HEK293 (cell line): Measurements from ENCODE around the gene APRT.

Experiments used
- CTCF ChIA-PET: fragments of 350-600 bp; formaldehyde crosslinking; extraction: SDS; loops from one replicate; lab custom pipeline; 2021; ENCODE audit warnings: antibody characterized with exemption; lab: Yijun Ruan, JAX
- POLR2A ChIA-PET: fragments of 300-600 bp; formaldehyde crosslinking; extraction: SDS; loops from one replicate; lab custom pipeline; 2020; ENCODE audit warnings: antibody characterized with exemption, inconsistent platforms; lab: Yijun Ruan, JAX
- H3K27ac ChIP-seq: fragments of 200-500 bp; sonication (Bioruptor generic); 2 replicates; pipeline ENCODE4 v1.5.1; 2014; ENCODE audit warnings: low read depth, low read length, control low read depth, inconsistent platforms; ENCODE audit errors: extremely low read depth
- H3K36me3 ChIP-seq, 2 experiments: fragments of 200-500 bp in 1 of 2; sonication (Bioruptor generic) in 1 of 2; 1 replicate in 1 of 2; 2 replicates in 1 of 2; pipeline ENCODE4 v1.5.1; 2014 to 2017; ENCODE audit warnings: inconsistent platforms in 2 of 2, low read length in 2 of 2; ENCODE audit not compliant: control insufficient read depth in 2 of 2, insufficient read depth in 1 of 2
- H3K4me1 ChIP-seq: fragments of 200-500 bp; sonication (Bioruptor generic); 2 replicates; pipeline ENCODE4 v1.5.1; 2014; ENCODE audit warnings: mild to moderate bottlenecking, low read length, inconsistent platforms; ENCODE audit not compliant: control insufficient read depth, insufficient read depth
- H3K4me3 ChIP-seq: 2 replicates; pipeline ENCODE4 v1.5.1; 2011; ENCODE audit warnings: low read depth, mild to moderate bottlenecking, control low read depth, low read length, moderate library complexity
- H3K9me3 ChIP-seq: fragments of 200-500 bp; sonication (Bioruptor generic); 2 replicates; pipeline ENCODE4 v1.5.1; 2014; ENCODE audit warnings: low read depth, low read length, inconsistent platforms; ENCODE audit not compliant: control insufficient read depth, insufficient read depth
- BCL11B ChIP-seq: fragments of 450-650 bp; formaldehyde crosslinking; IDR thresholded peaks from 2 replicates; pipeline ENCODE4 v1.5.1; 2016; ENCODE audit warnings: low read depth, missing biosample characterization, missing genetic modification characterization
- KLF10 ChIP-seq: fragments of 450-650 bp; IDR thresholded peaks from 2 replicates; pipeline ENCODE4 v1.5.1; 2018; ENCODE audit warnings: missing biosample characterization, mild to moderate bottlenecking, missing genetic modification characterization
- KLF7 ChIP-seq: fragments of 450-650 bp; formaldehyde crosslinking; IDR thresholded peaks from 2 replicates; pipeline ENCODE4 v1.5.1; 2016; ENCODE audit warnings: missing biosample characterization, missing genetic modification characterization, borderline replicate concordance
- KLF9 ChIP-seq: fragments of 450-650 bp; formaldehyde crosslinking; IDR thresholded peaks from 2 replicates; pipeline ENCODE4 v1.5.1; 2016; ENCODE audit warnings: missing biosample characterization, missing genetic modification characterization, low read depth
- MEIS1 ChIP-seq: sonication (generic); formaldehyde crosslinking; IDR thresholded peaks from 2 replicates; pipeline ENCODE4 v1.8.1; 2022; ENCODE audit warnings: missing genetic modification reagents, mild to moderate bottlenecking, borderline replicate concordance
- REPIN1 ChIP-seq: fragments of 450-650 bp; formaldehyde crosslinking; IDR thresholded peaks from 2 replicates; pipeline ENCODE4 v1.5.1; 2017; ENCODE audit warnings: missing biosample characterization, missing genetic modification characterization, low read depth
- SETDB1 ChIP-seq: IDR thresholded peaks from one replicate; pipeline ENCODE4 v1.6.1; 2017; ENCODE audit warnings: mild to moderate bottlenecking, low read length, moderate library complexity, mixed read lengths; ENCODE audit not compliant: insufficient read length
- SP3 ChIP-seq: fragments of 450-650 bp; formaldehyde crosslinking; IDR thresholded peaks from 2 replicates; pipeline ENCODE4 v1.5.1; 2016; ENCODE audit warnings: missing biosample characterization, missing genetic modification characterization
- ZNF155 ChIP-seq: fragments of 450-650 bp; formaldehyde crosslinking; IDR thresholded peaks from 2 replicates; pipeline ENCODE4 v1.5.1; 2016; ENCODE audit warnings: missing biosample characterization, missing genetic modification characterization
- ZNF157 ChIP-seq: fragments of 450-650 bp; formaldehyde crosslinking; IDR thresholded peaks from 2 replicates; pipeline ENCODE4 v1.5.1; 2016; ENCODE audit warnings: missing biosample characterization, missing genetic modification characterization
- ZNF174 ChIP-seq: fragments of 450-650 bp; formaldehyde crosslinking; IDR thresholded peaks from 2 replicates; pipeline ENCODE4 v1.5.0; 2017; ENCODE audit warnings: missing biosample characterization, mild to moderate bottlenecking, missing genetic modification characterization
- ZNF214 ChIP-seq: fragments of 450-650 bp; formaldehyde crosslinking; IDR thresholded peaks from 2 replicates; pipeline ENCODE4 v1.5.1; 2017; ENCODE audit warnings: missing biosample characterization, mild to moderate bottlenecking, missing genetic modification characterization, borderline replicate concordance
- ZNF221 ChIP-seq: fragments of 450-650 bp; formaldehyde crosslinking; IDR thresholded peaks from 2 replicates; pipeline ENCODE4 v1.5.1; 2017; ENCODE audit warnings: missing biosample characterization, missing genetic modification characterization, borderline replicate concordance
- ZNF239 ChIP-seq: fragments of 450-650 bp; formaldehyde crosslinking; IDR thresholded peaks from 2 replicates; pipeline ENCODE4 v1.5.1; 2016; ENCODE audit warnings: missing biosample characterization, missing genetic modification characterization
- ZNF510 ChIP-seq: fragments of 450-650 bp; formaldehyde crosslinking; IDR thresholded peaks from 2 replicates; pipeline ENCODE4 v1.5.1; 2018; ENCODE audit warnings: mild to moderate bottlenecking, missing genetic modification characterization, missing biosample characterization; ENCODE audit not compliant: insufficient replicate concordance
- ZNF549 ChIP-seq: fragments of 450-650 bp; IDR thresholded peaks from 2 replicates; pipeline ENCODE4 v1.5.1; 2018; ENCODE audit warnings: missing biosample characterization, missing genetic modification characterization, mild to moderate bottlenecking, inconsistent platforms, moderate library complexity
- ZNF555 ChIP-seq: fragments of 450-650 bp; formaldehyde crosslinking; conservative IDR thresholded peaks from 2 replicates; pipeline ENCODE4 v1.5.1; 2017; ENCODE audit warnings: missing biosample characterization, mild to moderate bottlenecking, missing genetic modification characterization, inconsistent platforms
- ZNF580 ChIP-seq: fragments of 450-650 bp; formaldehyde crosslinking; IDR thresholded peaks from 2 replicates; pipeline ENCODE4 v1.5.1; 2016; ENCODE audit warnings: missing biosample characterization, missing genetic modification characterization
- ZNF629 ChIP-seq: fragments of 450-650 bp; formaldehyde crosslinking; IDR thresholded peaks from 2 replicates; pipeline ENCODE4 v1.5.1; 2017; ENCODE audit warnings: missing biosample characterization, missing genetic modification characterization
- ZNF654 ChIP-seq: fragments of 450-650 bp; formaldehyde crosslinking; IDR thresholded peaks from 2 replicates; pipeline ENCODE4 v1.5.1; 2016; ENCODE audit warnings: low read depth, missing biosample characterization, missing genetic modification characterization
- ZNF660 ChIP-seq: fragments of 450-650 bp; IDR thresholded peaks from 2 replicates; pipeline ENCODE4 v1.5.1; 2018; ENCODE audit warnings: missing biosample characterization, mild to moderate bottlenecking, missing genetic modification characterization
- ZNF76 ChIP-seq: fragments of 450-650 bp; formaldehyde crosslinking; IDR thresholded peaks from 2 replicates; pipeline ENCODE4; 2016; ENCODE audit warnings: low read depth, missing biosample characterization, missing genetic modification characterization, borderline replicate concordance
- ZNF791 ChIP-seq: fragments of 450-650 bp; formaldehyde crosslinking; IDR thresholded peaks from 2 replicates; pipeline ENCODE4 v1.5.1; 2016; ENCODE audit warnings: missing biosample characterization, missing genetic modification characterization
- ZNF830 ChIP-seq: fragments of 450-650 bp; IDR thresholded peaks from 2 replicates; pipeline ENCODE4 v1.5.0; 2018; ENCODE audit warnings: missing biosample characterization, missing genetic modification characterization, low read depth, mild to moderate bottlenecking, moderate library complexity
- ZNF837 ChIP-seq: fragments of 450-650 bp; formaldehyde crosslinking; IDR thresholded peaks from 2 replicates; pipeline ENCODE4 v1.5.1; 2016; ENCODE audit warnings: missing biosample characterization, missing genetic modification characterization
- ZNF843 ChIP-seq: fragments of 450-650 bp; formaldehyde crosslinking; IDR thresholded peaks from 2 replicates; pipeline ENCODE4 v1.5.1; 2016; ENCODE audit warnings: missing biosample characterization, missing genetic modification characterization
- ZSCAN16 ChIP-seq: fragments of 450-650 bp; formaldehyde crosslinking; IDR thresholded peaks from 2 replicates; pipeline ENCODE4 v1.5.1; 2016; ENCODE audit warnings: missing biosample characterization, missing genetic modification characterization

The APRT gene

GRCh38 chr16:88831838-88832237 lies 20.1 kb upstream of the APRT start (continued):
- TF ChIP-seq ZNF580 (tag by site-specific recombination) (no peak), SETDB1 (no peak), ZSCAN16 (tag by site-specific recombination) (no peak), ZNF214 (tag by site-specific recombination) (no peak), ZNF157 (no peak)

- Histone ChIP-seq H3K27ac (no peak overlapping the region), H3K9me3 (no peaks in the 10 kb centered on the region), H3K4me1 (no peaks in the 10 kb centered on the region)
- TF ChIP-seq ZNF830 (tag by site-specific recombination) (no peak), ZNF239 (tag by site-specific recombination) (peak; percentile 100)
- TF ChIP-seq, all 188 proteins: peak for 1
- no peak overlapping the region for H3K4me3 ChIP-seq
- ChIA-PET POLR2A (no interaction called here), CTCF (interaction anchor here (0.7 kb wide), 1 partner anchor 24 kb away, joined by 3 read pairs; no protein-coding TSS in a partner anchor)
- H3K36me3 ChIP-seq = peaks cover 0 to 3% of the 10 kb centered on the region in 2 experiments; a peak in 1 of 3 replicates
Measured at GRCh38 chr16:88830783-88831182, 19.1 kb upstream of the APRT start.

DNA sequence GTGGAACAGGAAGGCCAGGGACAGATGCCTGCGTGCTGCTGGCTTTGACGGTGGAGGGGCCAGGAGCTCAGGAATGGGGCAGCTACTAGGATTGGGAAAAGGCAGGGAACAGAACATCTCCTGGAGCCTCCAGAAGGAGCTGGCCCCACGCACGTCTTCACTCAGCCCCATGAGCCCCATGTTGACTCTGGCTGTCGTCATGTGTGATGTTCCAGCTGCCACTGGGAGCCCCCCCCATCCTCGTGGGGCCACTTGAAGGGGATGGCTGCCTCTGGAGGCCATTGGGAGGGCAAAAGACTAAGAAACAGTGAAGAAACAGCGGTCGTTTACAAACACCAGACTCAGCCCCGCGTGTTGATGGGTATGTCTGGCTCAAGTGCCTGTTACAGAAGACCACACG lies 18.5 kb upstream of the APRT start:
- Histone ChIP-seq H3K4me1 (no peaks in the 10 kb centered on the region), H3K4me3 (no peak overlapping the region), H3K27ac (no peak overlapping the region), H3K9me3 (no peaks in the 10 kb centered on the region), H3K36me3 (peaks cover 0 to 3% of the 10 kb centered on the region in 2 experiments; a peak in 1 of 3 replicates)
- CTCF ChIA-PET = interaction anchor here (0.7 kb wide), 1 partner anchor 24 kb away, joined by 3 read pairs; no protein-coding TSS in a partner anchor
- POLR2A ChIA-PET = no interaction called here
- TF ChIP-seq ZNF221 (tag by site-specific recombination) (no peak), ZNF629 (tag by site-specific recombination) (no peak), ZNF654 (tag by site-specific recombination) (no peak), ZNF843 (tag by site-specific recombination) (no peak), BCL11B (tag by site-specific recombination) (no peak), ZNF555 (tag by site-specific recombination) (no peak)

GRCh38 chr16:88828711-88829110 lies 17.0 kb upstream of the APRT start:
- no peak overlapping the region for H3K4me3 ChIP-seq
- TF ChIP-seq KLF10 (tag by site-specific recombination) (no peak), ZNF510 (tag by site-specific recombination) (no peak), ZNF660 (no peak), SP3 (tag by site-specific recombination) (no peak), ZNF214 (tag by site-specific recombination) (no peak), ZNF549 (tag by site-specific recombination) (no peak), REPIN1 (tag by site-specific recombination) (no peak), KLF9 (tag by site-specific recombination) (no peak), ZNF221 (tag by site-specific recombination) (no peak), ZNF174 (no peak), ZNF239 (tag by site-specific recombination) (no peak), ZNF76 (tag by site-specific recombination) (no peak), KLF7 (tag by site-specific recombination) (no peak), ZNF837 (no peak), ZNF791 (tag by site-specific recombination) (no peak), ZNF155 (no peak), MEIS1 (CRISPR knock-in tag) (no peak)
- POLR2A ChIA-PET = no interaction called here
- H3K9me3 ChIP-seq = no peaks in the 10 kb centered on the region
- no peak overlapping the region for H3K27ac ChIP-seq
- H3K4me1 ChIP-seq = no peaks in the 10 kb centered on the region
- CTCF ChIA-PET = interaction anchor here (0.9 kb wide), 1 partner anchor 339 kb away, joined by 3 read pairs; no protein-coding TSS in a partner anchor
- H3K36me3 ChIP-seq = peaks cover 0 to 3% of the 10 kb centered on the region in 2 experiments; a peak in 1 of 3 replicates
